Measurements from ENCODE around the gene GNA15.
"Not testable (repeated sequence)": the region's sequence is repeated elsewhere in the genome, so short reads cannot be mapped to it uniquely, and the experiment has no call there.

Gene GNA15

DNA sequence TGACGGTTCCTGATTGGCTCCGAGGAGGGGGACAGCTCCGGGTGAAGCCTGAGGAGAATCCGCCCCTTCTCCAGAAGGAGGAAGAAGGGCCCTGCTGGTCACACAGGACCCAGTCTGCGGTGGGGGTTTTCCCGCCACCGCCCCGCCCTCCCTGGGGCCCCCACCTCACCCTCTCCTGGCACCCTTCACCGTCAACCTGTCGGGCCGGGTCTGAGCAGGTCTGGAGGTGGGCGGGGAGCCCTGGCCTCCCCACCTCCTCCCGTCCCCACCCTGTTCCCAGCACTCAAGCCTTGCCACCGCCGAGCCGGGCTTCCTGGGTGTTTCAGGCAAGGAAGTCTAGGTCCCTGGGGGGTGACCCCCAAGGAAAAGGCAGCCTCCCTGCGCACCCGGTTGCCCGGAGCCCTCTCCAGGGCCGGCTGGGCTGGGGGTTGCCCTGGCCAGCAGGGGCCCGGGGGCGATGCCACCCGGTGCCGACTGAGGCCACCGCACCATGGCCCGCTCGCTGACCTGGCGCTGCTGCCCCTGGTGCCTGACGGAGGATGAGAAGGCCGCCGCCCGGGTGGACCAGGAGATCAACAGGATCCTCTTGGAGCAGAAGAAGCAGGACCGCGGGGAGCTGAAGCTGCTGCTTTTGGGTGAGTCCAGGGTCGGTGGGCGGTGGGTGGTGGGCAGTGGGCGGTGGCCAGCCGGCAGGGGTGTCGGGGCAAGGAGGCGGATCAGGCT lies at the start of gene GNA15:
TSS of gene GNA15 (plus strand) at position 73 of the 723 bp plus-strand sequence. CDS start at position 491, 418 bp downstream.
- FAIRE-seq, result no peak

DNA sequence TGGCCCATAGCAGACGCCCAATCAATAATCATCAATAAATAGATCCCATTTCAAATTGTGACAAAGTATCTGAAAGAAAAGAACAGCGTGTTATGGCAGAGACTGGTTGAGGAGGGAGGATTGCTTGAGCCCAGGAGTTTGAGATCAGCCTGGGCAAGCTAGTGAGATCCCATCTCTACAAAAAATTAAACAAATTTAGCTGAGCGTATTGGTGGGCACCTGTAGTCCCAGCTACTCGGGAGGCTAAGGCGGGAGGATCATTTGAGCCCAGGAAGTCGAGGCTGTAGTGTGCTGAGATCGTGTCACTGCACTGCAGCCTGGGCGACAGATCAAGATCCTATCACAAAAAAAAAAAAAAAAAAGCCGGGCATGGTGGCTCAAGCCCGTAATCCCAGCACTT lies 48.1 kb upstream of the GNA15 start:
- no peak for FAIRE-seq

GRCh38 chr19:3089299-3089855 lies 46.5 kb upstream of the GNA15 start:
- not testable (repeated sequence) for FAIRE-seq

DNA sequence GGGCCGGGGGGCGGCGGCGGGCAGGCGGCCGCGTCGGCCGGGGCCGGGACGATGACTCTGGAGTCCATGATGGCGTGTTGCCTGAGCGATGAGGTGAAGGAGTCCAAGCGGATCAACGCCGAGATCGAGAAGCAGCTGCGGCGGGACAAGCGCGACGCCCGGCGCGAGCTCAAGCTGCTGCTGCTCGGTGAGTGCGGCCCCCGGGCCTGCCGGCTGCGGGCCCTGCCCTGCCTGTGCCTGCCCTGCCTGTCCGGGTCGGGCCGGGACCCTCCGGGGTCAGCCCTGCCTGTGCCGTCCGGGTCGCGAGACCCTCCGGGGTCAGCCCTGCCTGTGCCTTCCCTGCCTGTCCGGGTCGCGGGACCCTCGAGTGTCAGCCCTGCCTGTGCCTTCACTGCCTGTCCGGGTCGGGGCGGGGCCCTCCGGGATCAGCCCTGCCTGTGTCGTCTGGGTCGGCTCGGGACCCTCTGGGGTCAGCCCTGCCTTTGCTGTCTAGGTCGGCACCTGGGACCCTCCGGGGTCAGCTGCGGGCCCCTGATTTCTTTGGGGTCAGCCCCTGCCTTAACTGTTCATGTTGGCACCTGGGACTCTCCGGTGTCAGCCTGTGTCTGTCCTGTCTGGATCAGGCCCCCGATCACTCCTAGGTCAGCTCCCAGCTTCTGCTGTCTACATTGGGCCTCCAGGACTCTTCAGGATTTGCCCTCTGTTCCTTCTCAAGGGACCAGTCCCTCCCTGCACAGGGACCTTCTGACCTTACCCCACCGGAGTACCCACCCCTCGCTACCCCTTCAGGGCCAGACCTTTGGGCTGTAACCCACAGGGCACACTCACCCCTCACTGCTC lies 41.0 kb upstream of the GNA15 start:
- no peak for FAIRE-seq

DNA sequence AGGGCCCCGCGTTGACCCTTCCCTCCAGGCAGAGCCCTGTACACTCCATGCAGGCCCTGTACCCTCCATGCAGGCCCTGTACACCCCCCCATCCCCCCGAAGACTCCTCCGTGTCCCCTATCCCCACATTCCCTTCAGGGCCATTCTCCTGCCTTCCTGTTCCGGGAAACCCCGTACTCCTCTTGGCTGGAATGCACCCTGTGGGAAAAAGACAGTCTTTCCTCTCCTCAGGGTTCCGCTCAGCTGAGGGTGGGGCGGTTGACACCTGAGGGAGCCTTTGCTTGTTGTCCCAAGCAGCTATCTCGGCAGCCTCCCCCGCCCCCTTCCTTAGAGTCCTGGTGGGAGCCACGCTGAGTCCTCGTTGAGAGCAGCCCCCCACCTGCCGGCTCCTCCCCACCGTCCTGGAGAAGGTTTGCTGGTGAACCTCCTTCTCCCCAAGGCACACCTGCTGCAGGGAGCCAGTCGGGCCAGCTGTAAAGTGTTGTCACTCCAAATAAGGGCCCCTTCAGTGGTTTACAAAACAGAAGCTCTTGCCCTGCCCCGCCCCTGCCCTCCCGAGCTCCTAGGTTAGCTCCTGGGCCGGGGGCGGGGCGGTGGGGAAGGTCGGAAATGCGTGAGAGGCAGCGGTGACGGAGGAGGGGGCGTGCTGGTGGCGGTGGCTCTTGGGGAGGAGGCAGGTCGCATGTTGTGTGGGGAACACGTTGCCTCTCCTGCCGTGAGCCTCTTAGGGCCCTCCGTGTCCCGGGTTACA lies 40.2 kb upstream of the GNA15 start:
- no peak for FAIRE-seq

DNA sequence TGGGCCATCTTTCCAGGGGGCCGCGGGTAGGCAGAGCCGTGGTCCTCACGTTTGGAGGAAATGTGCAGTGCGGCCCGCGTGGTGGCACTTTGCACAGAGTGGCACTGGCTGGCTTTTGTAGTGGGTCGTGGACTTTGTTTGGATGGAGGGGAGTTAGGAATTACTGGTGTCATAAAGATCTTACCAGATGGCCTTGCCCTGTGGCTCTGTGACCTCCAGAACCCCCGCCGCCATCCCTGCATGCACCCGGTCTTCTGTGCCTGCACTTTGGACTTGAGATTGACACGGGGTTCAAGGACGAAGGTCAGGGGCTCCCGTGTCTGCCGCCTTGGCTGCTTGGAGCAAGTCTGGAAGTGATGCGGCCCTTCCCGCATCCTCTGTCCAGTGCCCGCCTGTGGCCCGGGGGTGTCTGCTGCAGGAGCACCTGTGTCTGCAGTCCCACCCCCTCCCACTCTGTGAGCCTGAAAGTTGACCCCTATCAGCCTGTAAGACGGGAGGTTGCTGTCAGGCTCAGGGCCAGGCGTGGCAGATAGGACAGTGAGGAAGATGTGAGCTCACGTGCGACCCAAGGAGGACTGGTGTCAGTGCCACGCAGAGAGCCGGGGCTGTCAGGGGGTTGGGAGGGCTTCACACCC lies 39.4 kb upstream of the GNA15 start:
- FAIRE-seq, result no peak

DNA sequence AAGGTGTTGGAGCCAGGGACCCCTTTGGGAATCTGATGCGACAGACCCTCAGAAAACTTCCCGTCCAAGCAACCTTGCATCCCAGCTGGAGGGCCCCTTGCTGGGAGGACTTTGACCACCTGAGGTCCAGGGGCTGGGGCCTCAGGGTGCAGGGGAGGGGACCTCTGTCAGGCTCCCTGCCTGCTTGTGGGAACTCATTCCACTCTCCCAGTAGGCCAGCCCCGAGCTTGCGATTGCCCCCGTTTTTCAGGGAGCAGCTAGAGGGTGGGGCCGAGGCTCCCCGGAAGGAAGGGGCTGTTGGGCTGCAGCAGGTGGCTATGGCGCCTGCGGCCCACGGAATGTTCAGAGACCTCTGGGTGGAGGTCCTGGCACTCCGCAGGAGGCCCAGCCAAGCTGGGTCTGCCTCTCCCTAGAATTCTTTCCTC lies 38.9 kb upstream of the GNA15 start:
- FAIRE-seq, result no peak

DNA sequence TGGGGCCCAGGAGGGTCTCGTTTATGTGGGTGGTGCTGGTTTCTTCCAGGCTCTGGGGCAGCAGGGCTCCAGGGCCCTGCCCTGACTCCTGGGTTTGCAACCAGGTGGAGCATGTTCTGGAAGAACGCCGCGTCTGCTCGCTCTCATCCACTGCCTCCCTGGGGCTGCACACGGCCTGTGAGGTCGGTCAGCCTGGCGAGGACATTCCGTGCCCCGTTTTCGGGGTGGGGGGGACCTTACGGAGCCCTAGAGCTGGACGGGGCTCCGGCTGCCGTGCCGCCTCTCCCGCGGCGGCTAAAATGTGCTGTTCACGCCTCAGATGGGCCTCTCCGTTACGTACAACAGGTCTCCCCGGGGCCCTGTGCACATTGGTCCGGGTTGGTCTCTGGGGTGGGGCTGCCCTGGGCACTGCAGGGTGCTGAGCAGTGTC lies 38.4 kb upstream of the GNA15 start:
- no peak for FAIRE-seq

- FAIRE-seq, result no peak
Measured at GRCh38 chr19:3098141-3098514, 37.7 kb upstream of the GNA15 start.

DNA sequence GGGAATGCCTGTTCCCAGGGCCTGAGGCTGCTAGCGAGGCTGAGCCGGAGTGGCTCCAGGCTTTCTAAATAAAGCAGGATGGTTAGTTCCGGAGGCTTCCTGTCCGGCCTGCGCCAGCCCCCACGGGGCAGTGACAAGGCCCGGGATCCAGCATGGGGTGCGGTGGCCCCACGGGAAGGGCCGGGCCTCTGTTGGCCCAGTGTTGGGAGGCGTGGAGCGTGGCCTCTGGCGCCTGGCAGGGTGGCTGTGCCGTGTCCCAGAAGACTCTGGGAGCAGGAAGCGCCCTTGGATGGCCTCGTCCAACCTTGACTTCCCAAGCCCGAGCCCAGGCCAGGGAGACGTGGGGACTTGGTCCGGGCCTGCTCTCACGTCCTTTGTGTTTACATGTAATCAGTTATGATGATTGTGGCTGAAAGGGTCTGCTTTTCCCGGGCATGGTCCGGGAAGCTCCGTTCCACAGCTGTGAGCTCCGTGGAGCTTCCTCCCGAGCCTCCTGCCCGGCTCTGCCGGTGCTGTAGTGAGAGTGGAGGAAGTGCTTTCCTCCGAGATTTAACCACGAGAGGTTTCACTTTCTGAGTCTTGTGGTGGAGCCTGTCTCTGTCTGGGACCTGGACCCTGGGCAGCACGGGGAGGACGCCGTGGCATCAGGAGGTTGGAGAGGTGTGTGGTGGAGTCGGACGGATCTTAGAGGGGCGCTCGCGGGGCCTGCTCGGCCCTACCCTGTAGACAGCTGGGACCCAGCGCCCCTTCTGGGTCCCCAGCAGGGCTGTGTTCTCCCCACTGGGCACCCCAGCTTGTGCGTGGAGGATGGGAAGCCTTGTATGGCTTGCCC lies 37.1 kb upstream of the GNA15 start:
- no peak for FAIRE-seq

GRCh38 chr19:3099347-3100145 lies 36.3 kb upstream of the GNA15 start:
- FAIRE-seq, result no peak

- FAIRE-seq, result no peak
Measured at GRCh38 chr19:3100331-3100730, 35.5 kb upstream of the GNA15 start.

DNA sequence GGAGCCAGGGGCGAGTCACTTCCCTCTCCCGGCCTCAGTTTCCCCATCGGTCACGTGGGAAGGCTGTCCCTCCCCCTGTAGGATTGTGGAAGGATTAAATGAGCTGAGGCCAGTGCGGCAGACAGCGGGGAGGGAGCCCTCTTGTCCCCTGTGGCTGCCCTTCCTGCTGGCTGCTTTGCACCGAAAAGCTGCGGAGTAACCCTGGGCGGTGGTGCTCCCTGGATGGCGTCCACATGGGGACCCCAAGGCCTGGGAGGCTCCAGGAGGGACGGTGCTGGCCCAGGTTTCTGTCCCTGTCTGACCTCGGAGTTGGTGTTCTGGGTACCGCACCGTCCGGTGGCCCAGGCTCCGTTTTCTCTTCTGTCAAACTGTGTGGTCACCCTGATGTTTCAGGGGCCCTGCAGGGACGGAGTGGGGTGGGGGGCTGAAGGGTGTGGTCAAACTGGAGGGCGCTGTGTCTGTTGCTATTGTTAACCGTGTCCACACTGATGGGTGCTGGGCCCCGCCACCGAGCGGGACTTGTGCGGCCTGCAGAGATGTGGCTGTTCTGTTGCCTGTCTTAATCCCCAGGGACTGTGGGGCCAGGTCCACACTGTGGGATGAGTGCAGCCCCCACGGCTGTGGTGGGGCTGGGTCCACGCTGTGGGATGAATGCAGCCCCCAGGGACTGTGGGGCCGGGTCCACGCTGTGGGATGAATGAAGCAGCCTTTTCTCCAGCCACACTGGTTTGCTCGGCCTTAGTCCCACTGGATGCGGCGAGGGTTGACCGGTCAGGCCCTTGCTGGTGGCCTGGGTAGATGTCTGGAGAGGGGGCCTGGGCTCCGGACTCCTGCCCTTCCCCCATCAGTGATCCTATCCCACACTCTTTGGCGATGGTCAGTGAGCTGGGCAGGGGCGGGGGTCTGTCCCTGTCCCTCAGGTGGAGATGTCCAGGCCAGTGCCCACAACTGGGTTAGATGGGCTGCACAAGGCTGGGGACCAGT lies 34.8 kb upstream of the GNA15 start:
- FAIRE-seq, result no peak

- no peak for FAIRE-seq
Measured at GRCh38 chr19:3102239-3103140, 33.3 kb upstream of the GNA15 start.

- no peak for FAIRE-seq
Measured at GRCh38 chr19:3104708-3104983, 31.2 kb upstream of the GNA15 start.

DNA sequence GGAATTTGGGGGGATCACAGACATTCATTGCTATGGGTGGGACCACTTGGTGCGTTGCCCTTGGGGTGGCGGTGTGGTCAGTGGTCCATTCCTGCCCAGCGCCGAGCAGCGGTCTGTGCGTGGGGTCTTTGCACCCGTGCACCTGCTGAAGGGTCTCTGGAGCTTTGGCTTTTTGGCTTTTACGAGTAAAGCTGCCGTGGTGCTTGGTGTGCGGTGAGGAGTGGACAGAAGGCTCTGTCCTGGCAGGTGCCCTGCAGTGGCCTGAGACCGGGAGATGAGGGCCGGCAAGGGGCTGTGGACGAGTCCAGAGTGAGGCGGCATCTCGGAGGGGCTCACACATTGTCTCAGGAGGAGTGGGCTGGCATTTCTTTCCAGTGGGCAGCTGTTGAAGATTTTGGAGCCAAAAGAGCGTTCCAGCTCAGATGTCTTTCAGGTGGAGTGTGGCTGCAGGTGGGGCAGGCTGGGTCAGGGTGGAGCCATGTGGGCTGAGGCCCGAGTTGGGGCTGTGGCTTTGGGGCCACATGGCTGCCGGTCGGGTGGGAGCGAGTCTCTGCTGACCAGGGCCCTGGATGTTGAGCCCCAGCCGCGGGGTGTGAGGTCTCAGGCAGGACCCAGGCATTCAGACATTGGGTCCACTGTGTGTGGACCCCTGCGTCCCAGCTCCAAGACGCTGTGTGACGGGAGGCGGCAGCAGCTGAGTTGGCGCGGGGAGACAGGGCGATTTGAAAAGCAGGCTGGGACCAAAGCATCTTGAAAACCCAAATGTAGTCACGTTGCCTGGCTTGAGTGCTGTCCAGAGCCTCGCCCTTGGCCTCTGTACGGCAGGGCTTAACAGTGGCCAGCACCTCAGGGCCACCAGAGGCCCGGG lies 30.0 kb upstream of the GNA15 start:
- no peak for FAIRE-seq

- FAIRE-seq, result no peak
Measured at GRCh38 chr19:3106509-3107141, 29.2 kb upstream of the GNA15 start.

All from A204.1 (cell line).